EL (cell line): ENCODE measurements around the gene COBL.

Source experiments
- DNase-seq: peaks from one replicate; pipeline ENCODE4 v3.0.0-alpha.2; 2016

Gene COBL

GRCh38 chr7:51325908-51326307 is 9.3 kb upstream of the COBL start:
- DNase-seq, result no peak

GRCh38 chr7:51325261-51325676 is 8.7 kb upstream of the COBL start:
- DNase-seq, result no peak

- DNase-seq, result no peak
Observed at GRCh38 chr7:51324206-51324898, 7.7 kb upstream of the COBL start.

GRCh38 chr7:51321961-51322515 is 5.4 kb upstream of the COBL start:
- DNase-seq, result no peak

- DNase-seq, result no peak
Observed at GRCh38 chr7:51318886-51319579, 2.4 kb upstream of the COBL start.

GRCh38 chr7:51318001-51318400 is 1.4 kb upstream of the COBL start:
- no peak for DNase-seq

GRCh38 chr7:51317582-51317910 is 937 bp upstream of the COBL start:
- DNase-seq, result no peak

- no peak for DNase-seq
Observed at GRCh38 chr7:51316262-51316665, 345 bp downstream of the COBL start.

GRCh38 chr7:51315393-51316261 is 982 bp downstream of the COBL start:
- no peak for DNase-seq

GRCh38 chr7:51314726-51315125 is 1.9 kb downstream of the COBL start:
- no peak for DNase-seq

GRCh38 chr7:51313738-51314425 is 2.7 kb downstream of the COBL start:
- no peak for DNase-seq

- no peak for DNase-seq
Observed at GRCh38 chr7:51312951-51313737, 3.5 kb downstream of the COBL start.

- DNase-seq, result no peak
Observed at GRCh38 chr7:51311166-51311565, 5.4 kb downstream of the COBL start.

GRCh38 chr7:51310131-51310583 is 6.5 kb downstream of the COBL start:
- no peak for DNase-seq

- DNase-seq, result no peak
Observed at GRCh38 chr7:51309361-51310130, 7.1 kb downstream of the COBL start.

- DNase-seq, result no peak
Observed at GRCh38 chr7:51308696-51309095, 7.9 kb downstream of the COBL start.

GRCh38 chr7:51308265-51308664 is 8.3 kb downstream of the COBL start:
- DNase-seq, result no peak

GRCh38 chr7:51307651-51308210 is 8.9 kb downstream of the COBL start:
- DNase-seq, result no peak

GRCh38 chr7:51306761-51307160 is 9.8 kb downstream of the COBL start:
- DNase-seq, result no peak

- DNase-seq, result no peak
Observed at GRCh38 chr7:51304729-51305128, 11.9 kb downstream of the COBL start.

GRCh38 chr7:51303142-51303525 is 13.5 kb downstream of the COBL start:
- no peak for DNase-seq
